Measurements from ENCODE around the gene LRRIQ1.
"Not testable (repeated sequence)": the region's sequence is repeated elsewhere in the genome, so short reads cannot be mapped to it uniquely, and the experiment has no call there.

LRRIQ1 gene

GRCh38 chr12:85203809-85204208 lies 167.7 kb downstream of the LRRIQ1 start:
- DNase-seq (ENCODE audit: low read depth, low spot score): not testable (repeated sequence)

GRCh38 chr12:85206543-85206942 lies 170.4 kb downstream of the LRRIQ1 start:
- DNase-seq (ENCODE audit: low read depth, low spot score): no peak

GRCh38 chr12:85224339-85224738 lies 188.2 kb downstream of the LRRIQ1 start:
- DNase-seq (ENCODE audit: low read depth, low spot score): not testable (repeated sequence)

GRCh38 chr12:85225501-85225900 lies 189.3 kb downstream of the LRRIQ1 start:
- DNase-seq (ENCODE audit: low read depth, low spot score): no peak

GRCh38 chr12:85237327-85237726 lies 201.2 kb downstream of the LRRIQ1 start:
- no peak for DNase-seq (ENCODE audit: low read depth, low spot score)

- no peak for DNase-seq (ENCODE audit: low read depth, low spot score)
Measured at GRCh38 chr12:85244561-85244960, 208.4 kb downstream of the LRRIQ1 start.

GRCh38 chr12:85253853-85254252 lies 217.7 kb downstream of the LRRIQ1 start:
- no peak for DNase-seq (ENCODE audit: low read depth, low spot score)

GRCh38 chr12:85257671-85258070 lies 221.5 kb downstream of the LRRIQ1 start:
- DNase-seq (ENCODE audit: low read depth, low spot score): no peak

- DNase-seq (ENCODE audit: low read depth, low spot score): no peak
Measured at GRCh38 chr12:85260447-85260846, 224.3 kb downstream of the LRRIQ1 start.

GRCh38 chr12:85260896-85261295 lies 224.7 kb downstream of the LRRIQ1 start:
- no peak for DNase-seq (ENCODE audit: low read depth, low spot score)

GRCh38 chr12:85266356-85266755 lies 230.2 kb downstream of the LRRIQ1 start:
- DNase-seq (ENCODE audit: low read depth, low spot score): no peak

GRCh38 chr12:85273381-85274314 lies 237.5 kb downstream of the LRRIQ1 start:
- peak; percentile 5 for DNase-seq (ENCODE audit: low read depth, low spot score)

GRCh38 chr12:85274315-85274651 lies 238.1 kb downstream of the LRRIQ1 start:
- DNase-seq (ENCODE audit: low read depth, low spot score): no peak

- no peak for DNase-seq (ENCODE audit: low read depth, low spot score)
Measured at GRCh38 chr12:85275374-85275773, 239.2 kb downstream of the LRRIQ1 start.

GRCh38 chr12:85277191-85277590 lies 241.0 kb downstream of the LRRIQ1 start:
- no peak for DNase-seq (ENCODE audit: low read depth, low spot score)

- DNase-seq (ENCODE audit: low read depth, low spot score): peak; percentile 29
Measured at GRCh38 chr12:85277900-85278597, 241.9 kb downstream of the LRRIQ1 start.

- peak; percentile 29 for DNase-seq (ENCODE audit: low read depth, low spot score)
Measured at GRCh38 chr12:85278598-85279448, 242.7 kb downstream of the LRRIQ1 start.

GRCh38 chr12:85279449-85280164 lies 243.5 kb downstream of the LRRIQ1 start:
- peak; percentile 49 for DNase-seq (ENCODE audit: low read depth, low spot score)

- DNase-seq (ENCODE audit: low read depth, low spot score): peak; percentile 53
Measured at GRCh38 chr12:85280165-85280983, 244.2 kb downstream of the LRRIQ1 start, which contains the start of gene ALX1. TSS of gene ALX1 (plus strand) at chr12:85280220. CDS start at chr12:85280262, 42 bp downstream.

- peak; percentile 8 for DNase-seq (ENCODE audit: low read depth, low spot score)
Measured at GRCh38 chr12:85280984-85281630, 245.0 kb downstream of the LRRIQ1 start.
